Neural cell (in vitro differentiated cells): ENCODE measurements around the gene CELA2B. TPM values are rescaled to one million over a fixed set of nuclear protein-coding genes. Genes with fewer than 3 reads are reported as not detected.
"Not testable (repeated sequence)": the region's sequence is repeated elsewhere in the genome, so short reads cannot be mapped to it uniquely, and the experiment has no call there.

Experiments used
- H2AFZ ChIP-seq: fragments of 200-600, 300-800 bp; sonication (generic), shearing (Covaris generic); 2 replicates; pipeline ENCODE4 v1.6.0; 2014; ENCODE audit warnings: low read depth, mild to moderate bottlenecking, antibody characterized with exemption, low read length, moderate library complexity
- H3F3A ChIP-seq: fragments of 200-600 bp; shearing (Covaris generic); 2 replicates; pipeline ENCODE4 v1.6.1; 2016; ENCODE audit warnings: mild to moderate bottlenecking, moderate library complexity, mixed read lengths, antibody characterized with exemption, low read length; ENCODE audit not compliant: insufficient read depth, poor library complexity, severe bottlenecking
- H3K27ac ChIP-seq: fragments of 200-600, 300-800 bp; sonication (generic), shearing (Covaris generic); 2 replicates; pipeline ENCODE4 v1.5.1; 2014; ENCODE audit warnings: mild to moderate bottlenecking, low read length, moderate library complexity
- H3K27me3 ChIP-seq: fragments of 300-800, 200-600 bp; sonication (generic), shearing (Covaris generic); 2 replicates; pipeline ENCODE4 v1.6.0; 2014; ENCODE audit warnings: mild to moderate bottlenecking, low read depth, low read length, moderate library complexity; ENCODE audit not compliant: insufficient read depth
- H3K36me3 ChIP-seq: fragments of 300-800, 200-600 bp; sonication (generic), shearing (Covaris generic); 2 replicates; pipeline ENCODE4 v1.5.1; 2014; ENCODE audit warnings: mild to moderate bottlenecking, antibody characterized with exemption, low read length, moderate library complexity; ENCODE audit not compliant: insufficient read depth
- H3K4me2 ChIP-seq: fragments of 300-800, 200-600 bp; sonication (generic), shearing (Covaris generic); 2 replicates; pipeline ENCODE4 v1.6.0; 2014; ENCODE audit warnings: mild to moderate bottlenecking, low read length
- H3K4me3 ChIP-seq: fragments of 300-800, 200-600 bp; sonication (generic), shearing (Covaris generic); 2 replicates; pipeline ENCODE4 v1.5.1; 2014; ENCODE audit warnings: mild to moderate bottlenecking, low read length, moderate library complexity
- H3K79me2 ChIP-seq: fragments of 200-600 bp; shearing (Covaris generic); replicated peaks from 2 replicates; pipeline ENCODE4 v1.6.0; 2014; ENCODE audit warnings: mild to moderate bottlenecking, low read length, moderate library complexity; ENCODE audit not compliant: insufficient read depth
- H3K9ac ChIP-seq: fragments of 300-800, 200-600 bp; sonication (generic), shearing (Covaris generic); 2 replicates; pipeline ENCODE4 v1.6.1; 2016; ENCODE audit warnings: mild to moderate bottlenecking, low read length, mixed read lengths
- H3K9me2 ChIP-seq: fragments of 200-600 bp; shearing (Covaris generic); 2 replicates; pipeline ENCODE4 v1.6.1; 2016; ENCODE audit warnings: mild to moderate bottlenecking, low read length, mixed read lengths; ENCODE audit not compliant: insufficient read depth
- H3K9me3 ChIP-seq: fragments of 200-600, 300-800 bp; sonication (generic), shearing (Covaris generic); 2 replicates; pipeline ENCODE4 v1.6.1; 2016; ENCODE audit warnings: mild to moderate bottlenecking, mixed run types, low read length, moderate library complexity, mixed read lengths
- H4K20me1 ChIP-seq: fragments of 200-600 bp; shearing (Covaris generic); 2 replicates; pipeline ENCODE4 v1.6.1; 2016; ENCODE audit warnings: mild to moderate bottlenecking, mixed run types; ENCODE audit not compliant: insufficient read depth
- EP300 ChIP-seq: fragments of 450-650 bp; conservative IDR thresholded peaks from 2 replicates; pipeline ENCODE4 v1.6.1; 2014; ENCODE audit warnings: antibody characterized with exemption, mild to moderate bottlenecking, moderate library complexity; ENCODE audit not compliant: poor library complexity, severe bottlenecking
- EZH2 ChIP-seq: fragments of 200-600, 300-800 bp; shearing (Covaris generic), sonication (generic); IDR thresholded peaks from 2 replicates; pipeline ENCODE4 v1.6.1; 2014; ENCODE audit warnings: antibody characterized with exemption, low read length, borderline replicate concordance, mild to moderate bottlenecking; ENCODE audit not compliant: insufficient read depth, poor library complexity, severe bottlenecking
- MXI1 ChIP-seq: fragments of 450-650 bp; conservative IDR thresholded peaks from 2 replicates; pipeline ENCODE4 v1.6.1; 2014; ENCODE audit warnings: antibody characterized with exemption, mild to moderate bottlenecking; ENCODE audit not compliant: poor library complexity, severe bottlenecking
- POLR2AphosphoS5 ChIP-seq: IDR thresholded peaks from 2 replicates; pipeline ENCODE4 v1.6.1; 2012
- RAD21 ChIP-seq: fragments of 450-650 bp; conservative IDR thresholded peaks from 2 replicates; pipeline ENCODE4 v1.6.1; 2014; ENCODE audit warnings: antibody characterized with exemption, mild to moderate bottlenecking, moderate library complexity
- SMC3 ChIP-seq: fragments of 450-650 bp; conservative IDR thresholded peaks from 2 replicates; pipeline ENCODE4 v1.6.1; 2014; ENCODE audit warnings: antibody characterized with exemption, mild to moderate bottlenecking, moderate library complexity; ENCODE audit not compliant: poor library complexity
- TAF1 ChIP-seq: IDR thresholded peaks from 2 replicates; pipeline ENCODE4 v1.6.1; 2012; ENCODE audit warnings: low read depth
- polyA plus RNA-seq: library from polyadenylated mRNA; depleted of rRNA; stranded (reverse); fragments of >200 nt; gene quantifications from 2 replicates; pipeline ENCODE4 v1.2.3, GENCODE V29; 2014
- TF ChIP-seq, protein P1 (sequence below): IDR thresholded peaks from 2 replicates; pipeline ENCODE4 v1.6.1; 2012; ENCODE audit warnings: borderline replicate concordance
- TF ChIP-seq, protein P2 (sequence below): fragments of 450-650 bp; IDR thresholded peaks from 2 replicates; pipeline ENCODE4 v1.5.1; 2014; ENCODE audit warnings: antibody characterized with exemption, mild to moderate bottlenecking, moderate library complexity; ENCODE audit not compliant: poor library complexity, severe bottlenecking

The CELA2B gene
- polyA plus RNA-seq, 1 donor from 2014 or later = not detected

DNA sequence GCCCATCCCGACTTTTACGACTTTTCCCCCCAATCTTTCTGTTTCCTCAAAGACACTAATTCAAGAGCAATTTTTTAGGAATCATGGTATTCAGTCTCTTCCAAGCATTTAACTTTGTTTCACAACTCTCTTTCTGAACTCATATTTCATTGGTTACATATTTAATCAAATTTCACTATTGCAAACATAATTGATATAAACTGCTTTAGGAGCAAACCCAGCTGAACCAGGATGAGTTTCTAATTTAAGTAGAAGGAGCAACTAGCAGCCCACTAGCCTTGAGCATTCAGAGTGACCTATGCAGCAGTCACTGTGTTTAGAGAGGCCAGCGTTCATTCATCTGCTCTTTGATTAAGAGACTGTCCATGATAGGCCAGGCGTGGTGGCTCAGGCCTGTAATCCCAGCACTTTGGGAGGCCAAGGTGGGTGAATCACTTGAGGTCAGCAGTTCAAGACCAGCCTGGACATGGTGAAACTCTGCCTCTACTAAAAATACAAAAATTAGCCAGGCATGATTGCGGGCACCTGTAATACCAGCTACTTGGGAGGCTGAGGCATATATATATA, 1.8 kb downstream of the CELA2B start:
- Histone ChIP-seq H3K9ac (no peak overlapping the region), H2AFZ (no peak overlapping the region), H3F3A (no peaks in the 10 kb centered on the region), H3K9me2 (no peaks in the 10 kb centered on the region), H3K36me3 (no peaks in the 10 kb centered on the region), H4K20me1 (no peaks in the 10 kb centered on the region), H3K4me3 (no peak overlapping the region), H3K79me2 (no peaks in the 10 kb centered on the region), H3K27me3 (no peaks in the 10 kb centered on the region), H3K9me3 (no peaks in the 10 kb centered on the region), H3K27ac (no peak overlapping the region), H3K4me2 (no peak overlapping the region)
- no peak for TF ChIP-seq EZH2
- TF ChIP-seq, protein P1, sequence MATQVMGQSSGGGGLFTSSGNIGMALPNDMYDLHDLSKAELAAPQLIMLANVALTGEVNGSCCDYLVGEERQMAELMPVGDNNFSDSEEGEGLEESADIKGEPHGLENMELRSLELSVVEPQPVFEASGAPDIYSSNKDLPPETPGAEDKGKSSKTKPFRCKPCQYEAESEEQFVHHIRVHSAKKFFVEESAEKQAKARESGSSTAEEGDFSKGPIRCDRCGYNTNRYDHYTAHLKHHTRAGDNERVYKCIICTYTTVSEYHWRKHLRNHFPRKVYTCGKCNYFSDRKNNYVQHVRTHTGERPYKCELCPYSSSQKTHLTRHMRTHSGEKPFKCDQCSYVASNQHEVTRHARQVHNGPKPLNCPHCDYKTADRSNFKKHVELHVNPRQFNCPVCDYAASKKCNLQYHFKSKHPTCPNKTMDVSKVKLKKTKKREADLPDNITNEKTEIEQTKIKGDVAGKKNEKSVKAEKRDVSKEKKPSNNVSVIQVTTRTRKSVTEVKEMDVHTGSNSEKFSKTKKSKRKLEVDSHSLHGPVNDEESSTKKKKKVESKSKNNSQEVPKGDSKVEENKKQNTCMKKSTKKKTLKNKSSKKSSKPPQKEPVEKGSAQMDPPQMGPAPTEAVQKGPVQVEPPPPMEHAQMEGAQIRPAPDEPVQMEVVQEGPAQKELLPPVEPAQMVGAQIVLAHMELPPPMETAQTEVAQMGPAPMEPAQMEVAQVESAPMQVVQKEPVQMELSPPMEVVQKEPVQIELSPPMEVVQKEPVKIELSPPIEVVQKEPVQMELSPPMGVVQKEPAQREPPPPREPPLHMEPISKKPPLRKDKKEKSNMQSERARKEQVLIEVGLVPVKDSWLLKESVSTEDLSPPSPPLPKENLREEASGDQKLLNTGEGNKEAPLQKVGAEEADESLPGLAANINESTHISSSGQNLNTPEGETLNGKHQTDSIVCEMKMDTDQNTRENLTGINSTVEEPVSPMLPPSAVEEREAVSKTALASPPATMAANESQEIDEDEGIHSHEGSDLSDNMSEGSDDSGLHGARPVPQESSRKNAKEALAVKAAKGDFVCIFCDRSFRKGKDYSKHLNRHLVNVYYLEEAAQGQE = no peak
- no peak for TF ChIP-seq MXI1
- TF ChIP-seq TAF1 = no peak
- no peak for TF ChIP-seq EP300

DNA sequence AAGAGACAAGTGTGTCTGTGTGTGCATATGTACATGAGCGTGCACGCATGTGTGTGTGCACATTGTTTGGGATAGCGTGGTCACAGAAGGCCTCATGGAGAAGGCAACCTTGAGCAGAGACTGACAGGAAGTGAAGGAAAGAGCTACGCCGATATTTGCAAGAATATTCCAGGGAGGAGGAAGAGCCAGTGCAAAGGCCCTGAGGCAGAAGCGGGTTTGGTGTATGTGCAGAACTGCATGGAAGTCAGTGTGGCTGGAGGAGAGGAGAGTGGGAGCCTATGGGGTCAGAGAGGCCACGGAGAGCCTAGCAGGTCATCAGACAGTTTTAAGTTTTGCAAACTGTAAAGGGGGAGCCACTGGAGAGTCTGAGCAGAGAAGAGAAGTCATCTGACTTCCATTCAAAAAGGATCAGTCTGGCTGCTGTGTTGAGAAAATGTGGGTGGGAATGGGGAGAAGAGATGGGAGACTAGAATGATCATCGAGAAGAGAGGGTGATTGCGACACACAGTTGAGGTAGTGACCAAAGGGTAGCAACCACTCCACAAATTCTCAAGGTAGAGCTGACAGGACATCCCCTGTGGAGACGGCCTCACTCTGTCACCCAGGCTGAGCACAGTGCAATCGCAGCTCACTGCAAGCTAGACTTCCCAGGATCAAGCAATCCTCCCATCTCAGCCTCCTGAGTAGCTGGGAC, 3.9 kb downstream of the CELA2B start:
- no peak overlapping the region for H3K4me2 ChIP-seq
- no peaks in the 10 kb centered on the region for H3F3A ChIP-seq
- H3K9me2 ChIP-seq = no peaks in the 10 kb centered on the region
- H3K36me3 ChIP-seq = no peaks in the 10 kb centered on the region
- H2AFZ ChIP-seq = no peak overlapping the region
- H3K27ac ChIP-seq = no peak overlapping the region
- no peaks in the 10 kb centered on the region for H3K9me3 ChIP-seq
- no peaks in the 10 kb centered on the region for H3K79me2 ChIP-seq
- no peaks in the 10 kb centered on the region for H3K27me3 ChIP-seq
- no peak overlapping the region for H3K4me3 ChIP-seq
- H3K9ac ChIP-seq = no peak overlapping the region
- no peaks in the 10 kb centered on the region for H4K20me1 ChIP-seq
- TF ChIP-seq RAD21 (no peak), MXI1 (no peak), SMC3 (no peak), POLR2AphosphoS5 (no peak), EZH2 (no peak), TAF1 (no peak), EP300 (no peak)
- TF ChIP-seq, protein P1 = no peak
- TF ChIP-seq, protein P2, sequence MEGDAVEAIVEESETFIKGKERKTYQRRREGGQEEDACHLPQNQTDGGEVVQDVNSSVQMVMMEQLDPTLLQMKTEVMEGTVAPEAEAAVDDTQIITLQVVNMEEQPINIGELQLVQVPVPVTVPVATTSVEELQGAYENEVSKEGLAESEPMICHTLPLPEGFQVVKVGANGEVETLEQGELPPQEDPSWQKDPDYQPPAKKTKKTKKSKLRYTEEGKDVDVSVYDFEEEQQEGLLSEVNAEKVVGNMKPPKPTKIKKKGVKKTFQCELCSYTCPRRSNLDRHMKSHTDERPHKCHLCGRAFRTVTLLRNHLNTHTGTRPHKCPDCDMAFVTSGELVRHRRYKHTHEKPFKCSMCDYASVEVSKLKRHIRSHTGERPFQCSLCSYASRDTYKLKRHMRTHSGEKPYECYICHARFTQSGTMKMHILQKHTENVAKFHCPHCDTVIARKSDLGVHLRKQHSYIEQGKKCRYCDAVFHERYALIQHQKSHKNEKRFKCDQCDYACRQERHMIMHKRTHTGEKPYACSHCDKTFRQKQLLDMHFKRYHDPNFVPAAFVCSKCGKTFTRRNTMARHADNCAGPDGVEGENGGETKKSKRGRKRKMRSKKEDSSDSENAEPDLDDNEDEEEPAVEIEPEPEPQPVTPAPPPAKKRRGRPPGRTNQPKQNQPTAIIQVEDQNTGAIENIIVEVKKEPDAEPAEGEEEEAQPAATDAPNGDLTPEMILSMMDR = no peak

DNA sequence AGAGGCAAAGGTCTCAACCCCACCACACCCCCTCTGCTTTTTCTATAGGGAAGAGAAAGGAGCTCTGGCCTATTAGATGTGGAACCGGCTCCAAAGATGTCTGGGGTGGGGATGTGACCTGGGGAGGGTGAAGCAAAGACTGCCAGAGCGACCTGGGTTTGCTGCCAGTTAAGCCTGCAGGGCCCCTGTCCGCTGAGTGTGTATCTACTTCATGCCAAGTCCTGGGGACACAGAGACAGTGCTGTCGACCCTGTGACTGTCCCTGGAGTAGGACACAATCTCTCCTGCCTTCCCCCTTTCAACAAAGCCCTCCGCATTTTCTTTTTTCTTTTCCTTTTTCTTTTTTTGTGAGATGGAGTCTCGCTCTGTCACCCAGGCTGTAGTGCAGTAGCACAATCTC, 6.6 kb downstream of the CELA2B start:
- H3F3A ChIP-seq, H3K36me3 ChIP-seq, H3K9me2 ChIP-seq, H3K4me3 ChIP-seq, H3K27ac ChIP-seq, H2AFZ ChIP-seq, H3K9ac ChIP-seq, H4K20me1 ChIP-seq, H3K9me3 ChIP-seq, H3K79me2 ChIP-seq, H3K4me2 ChIP-seq, H3K27me3 ChIP-seq: not testable (repeated sequence)

DNA sequence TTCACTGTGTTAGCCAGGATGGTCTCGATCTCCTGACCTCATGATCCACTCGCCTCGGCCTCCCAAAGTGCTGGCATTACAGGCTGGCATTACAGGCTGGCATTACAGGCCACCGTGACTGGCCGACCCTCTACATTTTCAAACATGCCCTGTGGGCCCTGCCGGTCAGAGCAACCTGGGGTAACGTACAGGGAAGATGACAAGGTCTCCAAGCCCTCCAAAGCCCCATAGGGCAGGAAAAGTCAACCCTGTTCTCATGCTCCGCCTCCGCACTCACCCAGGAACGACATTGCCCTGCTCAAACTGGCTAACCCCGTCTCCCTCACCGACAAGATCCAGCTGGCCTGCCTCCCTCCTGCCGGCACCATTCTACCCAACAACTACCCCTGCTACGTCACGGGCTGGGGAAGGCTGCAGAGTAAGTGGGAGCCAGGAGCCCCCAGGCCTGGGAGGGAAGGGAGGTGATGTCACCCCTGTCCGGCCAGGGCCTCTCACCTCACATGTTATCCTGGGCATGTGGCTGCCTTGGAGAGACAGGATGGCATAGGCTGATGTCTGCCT, 7.2 kb downstream of the CELA2B start:
- not testable (repeated sequence) for H4K20me1 ChIP-seq, H3K36me3 ChIP-seq, H3F3A ChIP-seq, H3K27me3 ChIP-seq, H3K9me3 ChIP-seq, H3K4me3 ChIP-seq, H3K4me2 ChIP-seq, H3K79me2 ChIP-seq, H3K9me2 ChIP-seq, H3K9ac ChIP-seq, H3K27ac ChIP-seq, H2AFZ ChIP-seq
